ENCODE results near the gene PVRIG.
"Not testable (repeated sequence)": the region's sequence is repeated elsewhere in the genome, so short reads cannot be mapped to it uniquely, and the experiment has no call there.

The PVRIG gene

GRCh38 chr7:100195901-100196322, 23.8 kb upstream of the PVRIG start:
- DNase-seq: not testable (repeated sequence)

GRCh38 chr7:100198266-100198665, 21.5 kb upstream of the PVRIG start:
- no peak for DNase-seq

GRCh38 chr7:100200693-100201092, 19.1 kb upstream of the PVRIG start:
- DNase-seq: no peak

- DNase-seq: no peak
These were observed 15.3 kb upstream of the PVRIG start for GRCh38 chr7:100204454-100204853.

- DNase-seq: peak; percentile 29
These were observed 10.8 kb upstream of the PVRIG start for GRCh38 chr7:100208911-100209408.

- no peak for DNase-seq
These were observed 10.3 kb upstream of the PVRIG start for GRCh38 chr7:100209493-100209892.

- DNase-seq: no peak
These were observed 8.9 kb upstream of the PVRIG start for GRCh38 chr7:100210805-100211204.

- DNase-seq: peak; percentile 19
These were observed 8.4 kb upstream of the PVRIG start for GRCh38 chr7:100211342-100211780.

GRCh38 chr7:100212631-100213286, 7.0 kb upstream of the PVRIG start:
- DNase-seq: no peak

GRCh38 chr7:100213672-100214071, 6.1 kb upstream of the PVRIG start:
- DNase-seq: no peak

- DNase-seq: not testable (repeated sequence)
These were observed 5.4 kb upstream of the PVRIG start for GRCh38 chr7:100214356-100214755.

- DNase-seq: no peak
These were observed 3.9 kb upstream of the PVRIG start for GRCh38 chr7:100215895-100216294.

- DNase-seq: peak; percentile 82
These were observed 1.8 kb upstream of the PVRIG start for GRCh38 chr7:100217934-100218333.

- DNase-seq: peak; percentile 51
These were observed 445 bp upstream of the PVRIG start for GRCh38 chr7:100219271-100219737.

- no peak for DNase-seq
These were observed 959 bp downstream of the PVRIG start for GRCh38 chr7:100220586-100221230.

GRCh38 chr7:100221231-100221718, 1.5 kb downstream of the PVRIG start:
- DNase-seq: peak; percentile 79

GRCh38 chr7:100221767-100222444, 2.2 kb downstream of the PVRIG start:
- peak; percentile 31 for DNase-seq

- DNase-seq: no peak
These were observed 2.8 kb downstream of the PVRIG start for GRCh38 chr7:100222445-100223132.

GRCh38 chr7:100223376-100223927, 3.7 kb downstream of the PVRIG start:
- DNase-seq: not testable (repeated sequence)

- DNase-seq: not testable (repeated sequence)
These were observed 5.1 kb downstream of the PVRIG start for GRCh38 chr7:100224891-100225290.

GRCh38 chr7:100234660-100235317, 15.0 kb downstream of the PVRIG start:
- peak; percentile 31 for DNase-seq

GRCh38 chr7:100239975-100240374, 20.2 kb downstream of the PVRIG start:
- not testable (repeated sequence) for DNase-seq

Measured in activated naive CD4-positive, alpha-beta T cell treated with anti-CD3 and anti-CD28 coated beads, Interleukin-2, amount 50 U/mL, for 16 hours (primary cell).